NCI-H2227 treated with DMSO at 0.1 percent for 48 hours (cell line): ENCODE measurements around the gene IFIT3.
"Not testable (repeated sequence)": the region's sequence is repeated elsewhere in the genome, so short reads cannot be mapped to it uniquely, and the experiment has no call there.

Source experiments
- DNase-seq: peaks from one replicate; lab custom pipeline; 2025; lab: John Stamatoyannopoulos, UW

Gene IFIT3

DNA sequence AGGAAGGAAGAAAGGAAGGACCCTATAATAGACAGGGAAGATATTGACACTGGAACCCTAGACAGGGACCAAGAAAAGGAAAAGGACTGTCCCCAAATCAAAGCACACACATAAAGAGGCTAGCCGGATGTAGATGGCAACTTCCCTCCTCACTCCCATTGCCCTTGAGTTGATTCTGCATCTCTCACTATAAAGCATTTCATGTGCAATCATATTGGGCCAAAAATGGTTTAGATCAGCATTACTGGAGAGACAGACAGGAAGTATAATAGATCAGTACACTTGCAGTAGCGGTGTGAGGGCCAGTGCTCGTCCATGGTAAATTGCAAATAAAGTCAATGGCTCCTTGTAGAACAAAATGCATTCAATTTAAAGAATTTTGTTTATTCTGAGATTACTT lies 8.4 kb downstream of the IFIT3 start:
- DNase-seq, result no peak

DNA sequence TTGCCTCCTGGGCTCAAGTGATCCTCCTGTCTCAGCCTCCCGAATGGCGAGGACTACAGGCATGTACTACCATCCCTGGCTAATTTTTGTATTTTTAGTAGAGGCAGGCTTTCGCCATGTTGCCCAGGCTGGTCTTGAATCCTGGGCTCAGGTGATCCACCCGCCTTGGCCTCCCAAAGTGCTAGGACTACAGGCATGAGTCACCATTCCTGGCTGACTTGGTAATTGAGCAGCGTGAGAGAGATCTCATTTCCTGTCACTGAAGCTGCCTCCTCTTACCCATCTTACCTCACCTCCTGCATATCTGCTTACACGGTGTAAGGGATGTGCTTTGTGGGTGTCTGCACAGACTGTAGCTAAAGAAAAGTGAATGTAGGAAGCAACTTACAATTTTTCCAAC lies 9.7 kb downstream of the IFIT3 start:
- DNase-seq, result no peak

DNA sequence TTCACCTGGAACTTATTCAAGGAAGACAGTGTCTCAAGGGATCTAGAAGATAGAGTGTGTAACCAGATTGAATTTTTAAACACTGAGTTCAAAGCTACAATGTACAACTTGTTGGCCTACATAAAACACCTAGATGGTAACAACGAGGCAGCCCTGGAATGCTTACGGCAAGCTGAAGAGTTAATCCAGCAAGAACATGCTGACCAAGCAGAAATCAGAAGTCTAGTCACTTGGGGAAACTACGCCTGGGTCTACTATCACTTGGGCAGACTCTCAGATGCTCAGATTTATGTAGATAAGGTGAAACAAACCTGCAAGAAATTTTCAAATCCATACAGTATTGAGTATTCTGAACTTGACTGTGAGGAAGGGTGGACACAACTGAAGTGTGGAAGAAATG lies 10.9 kb downstream of the IFIT3 start:
- DNase-seq, result no peak

DNA sequence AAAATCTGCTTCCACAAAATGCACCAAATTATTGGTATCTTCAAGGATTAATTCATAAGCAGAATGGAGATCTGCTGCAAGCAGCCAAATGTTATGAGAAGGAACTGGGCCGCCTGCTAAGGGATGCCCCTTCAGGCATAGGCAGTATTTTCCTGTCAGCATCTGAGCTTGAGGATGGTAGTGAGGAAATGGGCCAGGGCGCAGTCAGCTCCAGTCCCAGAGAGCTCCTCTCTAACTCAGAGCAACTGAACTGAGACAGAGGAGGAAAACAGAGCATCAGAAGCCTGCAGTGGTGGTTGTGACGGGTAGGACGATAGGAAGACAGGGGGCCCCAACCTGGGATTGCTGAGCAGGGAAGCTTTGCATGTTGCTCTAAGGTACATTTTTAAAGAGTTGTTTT lies 12.1 kb downstream of the IFIT3 start:
- no peak for DNase-seq

DNA sequence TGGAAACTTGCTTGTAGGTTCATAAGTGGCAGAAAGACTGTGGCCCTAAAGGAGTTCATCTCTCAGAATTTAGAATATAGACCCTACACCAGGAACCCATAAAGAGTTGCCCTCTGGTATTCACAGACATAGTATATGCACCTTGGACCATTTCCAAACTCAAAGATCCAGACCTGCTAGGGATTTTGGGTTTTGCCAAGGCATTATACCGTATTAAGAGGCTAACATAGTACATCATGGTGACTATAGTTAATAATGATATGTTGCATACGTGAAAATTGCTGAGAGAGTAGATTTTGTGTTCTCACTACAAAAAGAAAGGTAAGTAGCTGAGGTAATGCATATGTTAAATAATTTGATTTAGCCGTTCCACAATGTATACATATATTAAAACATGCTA lies 13.9 kb downstream of the IFIT3 start:
- no peak for DNase-seq

DNA sequence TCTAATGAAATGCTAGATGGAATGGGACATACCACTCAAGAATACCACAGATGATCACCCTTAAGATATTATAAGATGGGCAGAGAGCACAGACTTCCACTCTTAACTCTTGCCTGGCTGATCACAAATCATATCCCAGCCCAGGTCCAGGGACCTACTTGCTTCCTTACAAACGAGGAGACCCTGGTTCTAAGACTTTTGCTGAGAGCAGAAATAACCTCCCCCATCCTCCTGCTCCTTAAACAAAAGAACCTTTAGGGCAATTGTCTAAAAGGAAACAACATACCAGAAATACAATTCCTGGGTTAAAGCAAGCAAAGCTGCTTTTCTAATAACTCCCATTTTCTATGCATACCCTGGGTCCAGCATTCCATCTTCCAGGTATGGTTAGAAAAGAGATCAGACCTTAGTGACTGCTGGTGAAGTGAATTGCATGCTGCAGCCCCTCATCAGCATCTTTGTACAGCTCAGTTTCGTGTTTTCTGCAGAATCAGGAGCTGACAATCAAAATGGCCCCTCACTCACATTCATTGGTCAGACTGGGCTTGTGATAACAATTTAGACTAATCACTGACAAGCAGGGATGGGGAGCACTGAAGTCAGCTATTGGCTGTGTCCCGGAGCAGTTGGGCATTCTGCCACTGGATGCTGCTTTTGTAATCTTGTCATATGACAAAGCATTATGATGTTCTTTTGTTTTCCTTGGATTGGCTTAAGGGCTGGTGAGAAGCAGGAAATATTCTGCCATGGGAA lies 14.6 kb downstream of the IFIT3 start:
- DNase-seq, result peak; percentile 90

DNA sequence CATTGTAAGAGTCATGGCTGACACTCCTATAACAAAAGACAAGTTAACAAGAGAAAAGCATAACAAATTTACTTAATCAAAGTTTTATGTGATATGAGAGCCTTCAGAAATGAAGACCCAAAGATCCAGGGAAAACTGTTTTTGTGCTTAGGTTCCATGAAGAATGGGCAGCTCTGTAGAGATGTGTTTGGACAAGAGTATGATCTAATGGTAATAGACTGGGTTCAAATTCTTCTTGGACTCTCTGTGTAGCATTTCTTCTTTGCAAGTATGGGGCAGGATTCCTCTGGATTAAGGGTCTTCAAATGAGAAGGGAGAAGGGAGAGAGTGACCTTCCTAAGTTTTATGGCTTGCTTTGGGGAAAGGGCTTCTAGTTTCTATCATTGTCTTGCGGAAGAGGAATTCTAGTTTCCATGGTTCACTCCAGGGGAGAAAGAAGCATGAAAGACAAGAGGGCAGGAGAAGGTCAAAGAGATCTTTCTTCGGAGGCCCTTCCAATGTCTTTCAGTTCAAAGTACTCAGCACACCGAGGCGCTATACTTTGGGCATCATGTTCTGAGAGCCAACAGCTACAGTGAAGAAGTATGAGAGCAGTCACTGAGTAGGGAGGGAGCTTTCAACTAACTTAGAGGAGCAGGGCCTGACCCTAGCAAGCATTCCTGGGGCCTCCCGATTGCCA lies 15.4 kb downstream of the IFIT3 start:
- DNase-seq, result peak; percentile 8

DNA sequence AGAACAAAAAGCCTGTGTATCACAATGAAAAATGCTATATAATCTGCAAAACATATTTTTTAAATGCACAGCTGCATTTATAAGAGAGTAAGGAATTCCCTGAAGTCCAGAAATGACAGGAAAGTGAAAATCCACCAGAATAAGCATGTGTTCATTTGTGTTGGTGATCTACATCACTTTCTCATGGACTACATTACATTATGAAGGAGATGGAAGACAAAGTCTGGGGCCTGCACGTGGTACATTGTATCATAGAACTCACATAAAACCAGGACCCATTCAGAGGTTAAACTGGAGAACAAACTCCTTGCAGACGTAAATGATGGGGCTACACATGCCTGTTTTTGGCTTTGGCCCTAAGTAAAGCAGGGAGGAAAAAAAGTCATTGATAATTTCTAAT lies 16.4 kb downstream of the IFIT3 start:
- DNase-seq, result no peak

DNA sequence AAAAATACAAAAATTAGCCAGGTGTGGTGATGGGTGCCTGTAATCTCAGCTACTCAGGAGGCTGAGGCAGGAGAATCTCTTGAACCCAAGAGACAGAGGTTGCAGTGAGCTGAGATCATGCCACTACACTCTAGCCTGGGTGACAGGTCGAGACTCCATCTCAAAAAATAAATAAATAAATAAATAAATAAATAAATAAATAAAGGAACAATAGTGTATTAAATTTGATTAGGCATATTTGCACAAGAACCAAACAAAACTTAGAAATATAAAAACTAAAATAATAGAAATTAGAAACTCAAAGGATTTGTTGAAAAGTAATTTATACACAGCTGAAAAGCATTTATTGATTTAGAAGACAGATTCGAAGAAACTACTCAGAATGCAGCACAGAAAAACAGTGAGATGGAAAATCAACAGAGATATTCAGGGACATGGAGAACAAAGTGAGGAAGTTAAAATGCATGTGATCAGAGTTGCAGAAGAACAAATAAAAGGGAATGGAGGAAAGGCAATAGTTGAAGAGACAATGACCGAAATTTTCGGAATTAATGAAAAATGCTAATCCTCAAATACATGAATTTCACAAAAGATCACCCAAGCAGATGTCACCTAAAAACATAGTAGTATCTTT lies 17.7 kb downstream of the IFIT3 start:
- no peak for DNase-seq

DNA sequence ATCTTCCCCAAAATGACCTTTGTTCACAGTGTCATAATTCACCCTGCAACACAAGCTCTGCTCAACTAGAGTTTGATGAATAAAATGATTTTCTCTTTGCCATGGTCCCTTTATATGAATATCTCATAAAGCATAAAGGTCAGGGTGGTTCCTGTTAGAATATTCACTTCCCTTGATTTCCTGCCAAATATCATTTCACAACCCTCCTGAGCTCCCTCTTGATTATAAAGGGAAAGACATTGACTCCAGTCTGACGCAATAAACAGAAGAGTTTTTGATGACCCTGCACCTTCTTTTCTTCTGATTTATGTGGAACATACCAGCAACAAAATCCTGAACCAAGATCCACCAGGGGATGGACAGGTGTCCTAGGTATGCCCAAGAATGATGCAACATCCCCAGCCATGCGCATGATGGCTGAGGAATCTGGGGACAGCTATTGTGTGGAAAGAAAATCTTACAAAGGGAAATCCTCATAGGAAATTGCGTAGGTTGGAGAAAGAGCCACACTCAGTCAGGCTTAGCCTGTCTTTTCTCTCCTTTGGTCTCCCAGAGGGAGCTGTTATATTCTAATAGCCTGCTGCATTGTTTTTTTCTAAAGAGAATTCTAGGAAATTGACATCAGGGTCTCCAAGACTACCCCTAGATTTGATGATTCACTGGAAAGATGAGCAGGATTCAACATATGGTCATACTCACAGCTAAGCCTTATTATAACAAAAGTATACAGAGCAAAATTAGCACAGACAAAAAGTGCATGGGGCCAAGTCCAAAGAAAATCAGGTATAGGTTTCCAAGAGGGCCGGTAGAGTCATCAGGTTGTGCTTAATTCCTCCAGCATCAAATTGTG lies 18.8 kb downstream of the IFIT3 start:
- DNase-seq, result no peak

DNA sequence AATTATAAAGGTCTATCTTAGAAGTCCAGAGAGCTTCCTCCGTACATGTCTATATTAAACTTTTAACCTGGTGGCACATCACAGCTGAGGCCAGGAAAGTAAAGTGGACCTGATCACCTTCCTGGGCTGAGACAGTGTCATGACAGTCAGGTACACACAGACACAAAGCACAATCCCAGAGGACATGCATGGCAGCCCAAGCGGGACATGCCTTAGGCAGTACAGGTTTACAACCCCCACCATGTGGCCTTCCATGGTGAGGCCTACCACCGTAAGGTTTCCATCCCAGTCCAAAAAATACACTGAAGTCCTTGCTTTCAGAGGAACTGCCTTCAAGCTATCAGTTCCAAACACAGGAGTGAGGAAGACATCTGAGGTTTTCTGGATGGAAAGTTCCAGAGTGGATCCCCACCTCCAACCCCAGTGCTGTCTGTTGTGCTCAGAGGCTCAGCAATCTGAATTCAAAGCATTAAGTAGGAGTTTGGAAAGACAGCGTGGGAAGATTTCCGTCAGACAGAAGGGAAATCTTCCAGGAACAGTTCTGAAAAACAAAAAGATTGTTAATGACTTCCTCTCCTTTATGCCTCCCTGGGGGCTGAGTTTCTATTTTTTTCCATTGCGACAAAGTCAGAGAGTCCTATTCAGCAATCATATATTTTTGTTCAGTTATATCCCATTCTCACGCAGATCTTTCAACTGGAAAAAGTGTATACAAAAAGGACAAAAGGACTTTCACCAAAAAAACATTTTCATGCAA lies 20.1 kb downstream of the IFIT3 start:
- no peak for DNase-seq

DNA sequence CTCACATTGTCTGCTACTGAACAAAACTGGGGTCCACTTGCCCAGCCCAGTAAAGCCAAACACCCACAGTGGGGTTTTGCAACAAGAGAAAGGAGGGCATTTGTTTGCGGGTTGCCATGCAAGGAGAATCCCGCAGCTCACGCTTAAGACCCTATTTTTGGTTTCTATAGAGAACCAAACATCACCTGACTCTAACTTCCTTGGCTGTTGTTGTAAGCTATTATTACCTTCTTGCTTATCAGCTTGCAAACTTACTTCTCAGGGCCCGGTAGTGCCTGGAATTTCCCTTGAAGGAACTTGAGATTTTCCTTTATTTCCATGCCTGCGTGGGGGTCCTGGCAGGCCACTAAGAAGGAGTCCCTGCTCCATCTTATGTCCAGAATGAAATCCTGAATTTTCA lies 20.7 kb downstream of the IFIT3 start:
- no peak for DNase-seq

DNA sequence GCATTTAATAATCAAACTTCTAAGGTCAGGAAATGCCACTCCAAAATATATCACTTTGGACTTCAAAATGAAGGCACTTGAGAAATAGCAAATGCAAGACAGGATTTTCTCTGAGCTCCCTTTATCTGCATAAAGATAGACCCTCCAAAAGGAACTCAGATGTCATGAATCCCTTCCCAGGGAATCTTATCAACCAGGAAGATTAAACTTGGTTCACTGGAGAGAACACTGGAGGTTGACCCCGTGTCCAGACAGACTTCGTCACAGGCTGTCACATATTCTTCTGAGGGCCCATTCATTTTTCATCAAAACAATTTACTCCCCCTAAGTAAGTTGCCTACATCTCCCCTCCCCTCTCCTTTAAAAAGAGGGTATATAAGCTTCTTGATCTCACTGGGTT lies 21.2 kb downstream of the IFIT3 start:
- DNase-seq, result no peak

DNA sequence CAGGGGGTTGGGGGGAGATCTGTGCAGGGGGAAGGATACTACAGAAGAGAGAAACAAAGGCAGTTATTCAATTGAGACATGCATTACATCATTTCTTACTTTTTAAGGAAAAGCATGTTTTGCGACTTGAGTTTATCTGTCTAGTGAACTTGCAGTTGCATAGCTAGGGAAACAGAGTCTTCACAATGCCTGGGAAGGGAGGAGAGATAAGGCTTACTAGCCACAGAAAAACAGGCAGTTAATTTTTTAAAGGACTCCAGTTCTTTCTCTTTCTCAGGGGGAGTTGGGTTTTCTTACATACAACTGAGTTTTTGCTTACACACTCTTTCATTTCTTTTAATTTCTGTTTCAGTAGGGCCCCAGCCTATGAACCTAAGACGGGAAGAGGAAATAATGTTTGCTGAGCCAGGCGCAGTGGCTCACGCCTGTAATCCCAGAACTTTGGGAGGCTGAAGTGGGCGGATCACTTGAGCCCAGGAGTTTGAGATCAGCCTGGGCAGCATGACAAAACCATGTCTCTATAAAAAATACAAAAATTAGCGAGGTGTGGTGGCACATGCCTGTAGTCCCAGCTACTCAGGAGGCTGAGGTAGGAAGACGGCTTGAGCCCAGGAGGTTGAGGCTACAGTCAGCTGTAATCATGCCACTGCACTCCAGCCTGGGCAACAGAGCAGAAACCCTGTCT lies 23.0 kb downstream of the IFIT3 start:
- not testable (repeated sequence) for DNase-seq

DNA sequence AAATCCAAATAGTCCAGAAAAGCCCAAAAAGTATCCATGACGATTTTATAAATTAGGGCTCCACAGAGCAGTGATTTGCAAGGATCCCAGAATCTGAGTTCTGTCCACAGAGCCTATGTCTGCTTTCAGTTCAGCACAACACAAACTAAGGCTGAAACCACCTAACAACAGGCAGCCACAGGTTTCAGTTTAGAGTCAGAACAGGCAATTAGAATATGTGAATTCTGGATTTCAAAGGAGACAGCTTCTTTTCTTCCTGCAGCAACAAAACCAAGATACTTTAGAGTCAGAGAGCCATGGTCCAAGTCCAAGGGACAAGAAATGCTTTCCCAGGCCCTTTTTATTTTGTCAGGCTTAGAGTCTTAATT lies 23.6 kb downstream of the IFIT3 start:
- DNase-seq, result no peak

DNA sequence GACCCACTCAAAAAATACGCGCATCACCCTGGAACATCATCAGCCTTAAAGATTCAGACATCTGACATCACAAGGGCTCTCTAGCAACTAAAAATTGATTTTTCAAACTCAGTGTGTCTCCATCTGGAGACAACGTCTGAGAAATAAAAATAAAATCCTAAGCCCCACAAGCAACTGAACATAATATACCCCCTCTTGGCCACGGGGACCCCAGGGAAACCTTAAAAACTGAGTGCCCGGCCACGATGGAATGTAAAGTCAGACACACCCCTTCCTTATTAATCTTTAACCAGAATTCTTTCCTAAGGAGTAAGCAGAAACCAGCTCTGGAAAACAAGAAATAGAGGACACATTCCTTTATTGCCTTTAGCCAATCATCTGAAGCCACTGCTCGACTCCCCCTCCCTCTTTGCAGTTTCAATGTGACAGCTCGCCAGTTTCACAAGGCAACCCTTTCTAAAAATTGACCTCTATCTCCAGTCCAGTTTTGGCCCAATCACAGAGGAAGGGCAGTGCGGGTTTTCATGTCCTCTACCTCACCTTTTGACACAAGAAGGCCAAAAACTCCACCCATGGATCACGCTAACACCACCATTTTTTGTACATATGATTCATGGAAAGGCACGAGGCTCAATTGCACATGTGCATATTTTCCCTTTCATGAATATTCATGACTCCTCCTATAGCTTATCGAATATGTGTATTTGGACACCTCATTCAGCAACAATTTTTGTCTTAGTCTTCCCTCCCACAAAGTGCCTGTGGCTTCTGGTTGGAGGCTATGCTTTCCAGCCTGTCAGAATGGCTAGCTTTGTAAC lies 24.2 kb downstream of the IFIT3 start:
- DNase-seq, result no peak

DNA sequence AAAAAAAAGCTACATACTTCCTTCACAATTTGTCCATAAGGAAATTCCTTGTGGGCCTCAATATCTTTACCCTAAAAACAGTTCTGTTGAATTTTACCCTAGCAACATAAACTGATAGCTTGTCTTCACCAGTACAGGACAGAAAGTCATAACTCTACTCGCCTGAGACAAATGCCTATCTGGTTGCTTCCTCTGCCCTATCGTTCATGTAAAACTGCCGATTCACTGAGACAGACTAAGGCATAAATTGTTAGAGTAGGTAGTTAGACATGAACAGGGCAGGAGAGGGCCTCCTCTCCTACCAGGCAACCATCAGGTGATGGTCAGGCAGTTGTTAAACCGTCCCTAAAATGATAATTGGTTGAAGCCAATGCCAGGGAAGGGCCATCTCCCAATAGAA lies 25.0 kb downstream of the IFIT3 start:
- DNase-seq, result no peak

DNA sequence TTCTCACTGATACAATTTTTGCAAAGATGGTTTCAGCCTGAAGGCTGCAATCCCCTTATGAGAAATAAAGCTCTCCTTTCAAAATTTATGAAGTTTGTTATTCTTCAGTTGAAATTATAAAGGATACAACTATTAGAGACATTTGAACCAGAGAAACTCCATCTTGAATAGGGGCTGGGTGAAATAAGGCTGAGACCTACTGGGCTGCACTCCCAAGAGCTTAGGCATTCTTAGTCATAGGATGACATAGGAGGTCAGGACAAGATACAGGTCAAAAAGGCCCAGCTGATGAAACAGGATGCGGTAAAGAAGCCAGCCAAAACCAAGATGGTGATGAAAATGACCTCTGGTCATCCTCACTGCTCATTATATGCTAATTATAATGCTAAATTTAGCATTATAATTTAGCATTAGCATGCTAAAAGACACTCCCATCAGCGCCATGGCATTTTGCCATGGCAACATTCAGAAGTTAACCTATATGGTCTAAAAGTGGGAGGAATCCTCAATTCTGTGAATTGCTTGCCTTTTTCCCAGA lies 27.7 kb downstream of the IFIT3 start:
- no peak for DNase-seq

DNA sequence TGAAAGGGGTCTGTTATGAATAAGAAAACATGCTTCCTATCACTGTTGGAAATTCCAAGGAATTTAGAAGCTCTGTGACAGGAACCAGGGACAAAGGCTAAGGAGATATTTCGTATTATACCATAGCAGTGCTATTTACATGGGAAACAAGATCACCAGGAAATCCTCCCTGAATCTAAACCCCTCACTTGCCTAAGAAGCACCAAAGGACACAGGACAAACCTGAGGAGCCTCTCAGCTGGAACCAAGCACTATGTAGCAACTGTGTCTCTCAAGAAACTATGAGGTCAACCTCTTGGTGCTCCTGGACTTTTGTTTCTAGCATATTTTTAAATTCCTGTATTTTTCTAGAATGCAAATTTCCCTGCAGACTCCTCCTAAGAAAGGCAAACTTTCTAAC lies 29.3 kb downstream of the IFIT3 start:
- no peak for DNase-seq

DNA sequence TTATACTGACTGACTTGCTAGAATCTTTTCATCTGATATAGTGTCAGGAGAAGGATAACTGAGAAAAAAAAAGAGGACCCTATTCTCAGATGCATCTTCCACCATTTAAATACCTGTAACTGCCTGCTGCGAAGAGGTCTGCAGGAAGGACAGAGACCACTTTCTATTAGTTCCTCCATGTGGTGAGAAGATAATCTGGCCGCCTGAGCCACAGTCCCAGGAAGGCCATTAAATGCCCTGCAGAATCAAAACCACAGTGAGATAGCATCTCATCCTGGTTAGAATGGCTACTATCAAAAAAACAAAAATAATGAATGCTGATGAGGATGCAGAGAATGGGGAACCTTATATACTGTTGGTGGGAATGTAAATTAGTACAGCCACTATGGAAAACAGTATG lies 30.2 kb downstream of the IFIT3 start:
- no peak for DNase-seq
